SK-N-SH treated with all-trans-retinoic acid at 6 μM for 48 hours (cell line): ENCODE data around the gene GABBR2.

ENCODE experiments used
- ATAC-seq: fragments of 200-7000 bp; cut with Tn5 transposase; 3 replicates; pipeline ENCODE4 v1.9.1; 2020; ENCODE audit warnings: mild to moderate bottlenecking, moderate library complexity
- ARNTL ChIP-seq: fragments of 450-650 bp; formaldehyde crosslinking; IDR thresholded peaks from 2 replicates; pipeline ENCODE4 v1.5.0; 2020; ENCODE audit warnings: low read depth, mild to moderate bottlenecking, moderate library complexity, borderline replicate concordance
- BACH2 ChIP-seq: fragments of 250-450 bp; sonication (Bioruptor Pico); IDR thresholded peaks from 2 replicates; pipeline ENCODE4 v1.9.0; 2021; ENCODE audit warnings: mild to moderate bottlenecking, borderline replicate concordance
- CSDC2 ChIP-seq: fragments of 250-450 bp; sonication (Bioruptor Pico); IDR thresholded peaks from 2 replicates; pipeline ENCODE4 v1.5.0; 2020; ENCODE audit warnings: mild to moderate bottlenecking, moderate library complexity
- CSRNP3 ChIP-seq: fragments of 250-450 bp; sonication (Bioruptor Pico); IDR thresholded peaks from 2 replicates; pipeline ENCODE4 v1.5.1; 2021; ENCODE audit warnings: mild to moderate bottlenecking, moderate library complexity
- ESRRG ChIP-seq: fragments of 250-450 bp; sonication (Bioruptor Pico); IDR thresholded peaks from 2 replicates; pipeline ENCODE4 v1.6.1; 2021; ENCODE audit warnings: mild to moderate bottlenecking
- OSR1 ChIP-seq: fragments of 250-450 bp; sonication (Bioruptor Pico); IDR thresholded peaks from 2 replicates; pipeline ENCODE4 v1.8.0; 2022; ENCODE audit warnings: moderate library complexity, mild to moderate bottlenecking, inconsistent platforms
- POU6F1 ChIP-seq: fragments of 250-450 bp; sonication (Bioruptor Pico); IDR thresholded peaks from 2 replicates; pipeline ENCODE4 v1.8.0; 2021; ENCODE audit warnings: low read depth, mild to moderate bottlenecking, moderate library complexity, borderline replicate concordance
- PPARA ChIP-seq: fragments of 250-450 bp; sonication (Bioruptor Pico); IDR thresholded peaks from 2 replicates; pipeline ENCODE4 v1.5.0; 2020; ENCODE audit warnings: mild to moderate bottlenecking, borderline replicate concordance
- SNAI2 ChIP-seq: fragments of 250-450 bp; sonication (Bioruptor Pico); IDR thresholded peaks from 2 replicates; pipeline ENCODE4 v1.5.0; 2020; ENCODE audit warnings: mild to moderate bottlenecking, moderate library complexity
- TCF4 ChIP-seq: fragments of 250-450 bp; sonication (Bioruptor Pico); IDR thresholded peaks from 2 replicates; pipeline ENCODE4 v1.8.0; 2021; ENCODE audit warnings: mild to moderate bottlenecking, moderate library complexity, borderline replicate concordance
- TOX ChIP-seq: fragments of 250-450 bp; sonication (Bioruptor Pico); IDR thresholded peaks from 2 replicates; pipeline ENCODE4 v1.8.0; 2021; ENCODE audit warnings: mild to moderate bottlenecking, moderate library complexity, borderline replicate concordance
- ZC3H10 ChIP-seq: fragments of 250-450 bp; sonication (Bioruptor Pico); IDR thresholded peaks from 2 replicates; pipeline ENCODE4 v1.5.1; 2021; ENCODE audit warnings: mild to moderate bottlenecking, moderate library complexity
- ZFP3 ChIP-seq: fragments of 250-450 bp; sonication (Bioruptor Pico); IDR thresholded peaks from 2 replicates; pipeline ENCODE4 v1.5.0; 2020; ENCODE audit warnings: mild to moderate bottlenecking, moderate library complexity
- ZFP30 ChIP-seq: fragments of 450-650 bp; formaldehyde crosslinking; IDR thresholded peaks from 2 replicates; pipeline ENCODE4 v1.5.0; 2022; ENCODE audit warnings: mild to moderate bottlenecking, moderate library complexity
- ZNF565 ChIP-seq: fragments of 450-650 bp; formaldehyde crosslinking; conservative IDR thresholded peaks from 2 replicates; pipeline ENCODE4 v1.5.0; 2020; ENCODE audit warnings: low read depth, mild to moderate bottlenecking, moderate library complexity
- ZNF70 ChIP-seq: fragments of 450-650 bp; formaldehyde crosslinking; IDR thresholded peaks from 2 replicates; pipeline ENCODE4 v1.5.0; 2020; ENCODE audit warnings: mild to moderate bottlenecking, moderate library complexity
- TF ChIP-seq, protein P1 (sequence below): fragments of 250-450 bp; sonication (Bioruptor Pico); IDR thresholded peaks from 2 replicates; pipeline ENCODE4 v1.8.0; 2020; ENCODE audit warnings: mild to moderate bottlenecking, moderate library complexity, borderline replicate concordance
- TF ChIP-seq, protein P2 (sequence below): fragments of 250-450 bp; sonication (Bioruptor Pico); IDR thresholded peaks from 2 replicates; pipeline ENCODE4 v1.5.0; 2020; ENCODE audit warnings: mild to moderate bottlenecking, moderate library complexity
- TF ChIP-seq, protein P3 (sequence below): fragments of 250-450 bp; sonication (Bioruptor Pico); IDR thresholded peaks from 2 replicates; pipeline ENCODE4 v1.5.1; 2020; ENCODE audit warnings: low read depth, mild to moderate bottlenecking, moderate library complexity

The GABBR2 gene

GRCh38 chr9:98276907-98277469, 431.7 kb downstream of the GABBR2 start:
- no peak for ATAC-seq
- TF ChIP-seq ZFP30: no peak
- TF ChIP-seq, protein P1, sequence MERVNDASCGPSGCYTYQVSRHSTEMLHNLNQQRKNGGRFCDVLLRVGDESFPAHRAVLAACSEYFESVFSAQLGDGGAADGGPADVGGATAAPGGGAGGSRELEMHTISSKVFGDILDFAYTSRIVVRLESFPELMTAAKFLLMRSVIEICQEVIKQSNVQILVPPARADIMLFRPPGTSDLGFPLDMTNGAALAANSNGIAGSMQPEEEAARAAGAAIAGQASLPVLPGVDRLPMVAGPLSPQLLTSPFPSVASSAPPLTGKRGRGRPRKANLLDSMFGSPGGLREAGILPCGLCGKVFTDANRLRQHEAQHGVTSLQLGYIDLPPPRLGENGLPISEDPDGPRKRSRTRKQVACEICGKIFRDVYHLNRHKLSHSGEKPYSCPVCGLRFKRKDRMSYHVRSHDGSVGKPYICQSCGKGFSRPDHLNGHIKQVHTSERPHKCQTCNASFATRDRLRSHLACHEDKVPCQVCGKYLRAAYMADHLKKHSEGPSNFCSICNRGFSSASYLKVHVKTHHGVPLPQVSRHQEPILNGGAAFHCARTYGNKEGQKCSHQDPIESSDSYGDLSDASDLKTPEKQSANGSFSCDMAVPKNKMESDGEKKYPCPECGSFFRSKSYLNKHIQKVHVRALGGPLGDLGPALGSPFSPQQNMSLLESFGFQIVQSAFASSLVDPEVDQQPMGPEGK (CRISPR knock-in tag): no peak
- TF ChIP-seq PPARA: no peak
- no peak for TF ChIP-seq POU6F1

GRCh38 chr9:98275159-98275558, 433.6 kb downstream of the GABBR2 start:
- no peak for TF ChIP-seq CSRNP3 (CRISPR knock-in tag)
- no peak for TF ChIP-seq BACH2 (CRISPR knock-in tag)
- TF ChIP-seq SNAI2: no peak
- no peak for TF ChIP-seq TOX (CRISPR knock-in tag)
- TF ChIP-seq ZFP30: no peak
- TF ChIP-seq CSDC2: no peak
- TF ChIP-seq ZFP3 (CRISPR knock-in tag): no peak
- no peak for TF ChIP-seq OSR1 (CRISPR knock-in tag)
- TF ChIP-seq ZC3H10 (CRISPR knock-in tag): no peak
- no peak for TF ChIP-seq ZNF70
- TF ChIP-seq PPARA: no peak
- no peak for TF ChIP-seq POU6F1

GRCh38 chr9:98272083-98272482, 436.7 kb downstream of the GABBR2 start:
- no peak for ATAC-seq
- TF ChIP-seq BACH2 (CRISPR knock-in tag) (no peak), ZFP3 (CRISPR knock-in tag) (no peak), PPARA (no peak), ZNF565 (CRISPR knock-in tag) (no peak), TCF4 (CRISPR knock-in tag) (no peak), ARNTL (no peak), POU6F1 (no peak), CSRNP3 (CRISPR knock-in tag) (no peak), ESRRG (CRISPR knock-in tag) (no peak)
- TF ChIP-seq, protein P2, sequence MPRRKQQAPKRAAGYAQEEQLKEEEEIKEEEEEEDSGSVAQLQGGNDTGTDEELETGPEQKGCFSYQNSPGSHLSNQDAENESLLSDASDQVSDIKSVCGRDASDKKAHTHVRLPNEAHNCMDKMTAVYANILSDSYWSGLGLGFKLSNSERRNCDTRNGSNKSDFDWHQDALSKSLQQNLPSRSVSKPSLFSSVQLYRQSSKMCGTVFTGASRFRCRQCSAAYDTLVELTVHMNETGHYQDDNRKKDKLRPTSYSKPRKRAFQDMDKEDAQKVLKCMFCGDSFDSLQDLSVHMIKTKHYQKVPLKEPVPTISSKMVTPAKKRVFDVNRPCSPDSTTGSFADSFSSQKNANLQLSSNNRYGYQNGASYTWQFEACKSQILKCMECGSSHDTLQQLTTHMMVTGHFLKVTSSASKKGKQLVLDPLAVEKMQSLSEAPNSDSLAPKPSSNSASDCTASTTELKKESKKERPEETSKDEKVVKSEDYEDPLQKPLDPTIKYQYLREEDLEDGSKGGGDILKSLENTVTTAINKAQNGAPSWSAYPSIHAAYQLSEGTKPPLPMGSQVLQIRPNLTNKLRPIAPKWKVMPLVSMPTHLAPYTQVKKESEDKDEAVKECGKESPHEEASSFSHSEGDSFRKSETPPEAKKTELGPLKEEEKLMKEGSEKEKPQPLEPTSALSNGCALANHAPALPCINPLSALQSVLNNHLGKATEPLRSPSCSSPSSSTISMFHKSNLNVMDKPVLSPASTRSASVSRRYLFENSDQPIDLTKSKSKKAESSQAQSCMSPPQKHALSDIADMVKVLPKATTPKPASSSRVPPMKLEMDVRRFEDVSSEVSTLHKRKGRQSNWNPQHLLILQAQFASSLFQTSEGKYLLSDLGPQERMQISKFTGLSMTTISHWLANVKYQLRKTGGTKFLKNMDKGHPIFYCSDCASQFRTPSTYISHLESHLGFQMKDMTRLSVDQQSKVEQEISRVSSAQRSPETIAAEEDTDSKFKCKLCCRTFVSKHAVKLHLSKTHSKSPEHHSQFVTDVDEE: no peak
- TF ChIP-seq, protein P1 (CRISPR knock-in tag): no peak
- TF ChIP-seq, protein P3, sequence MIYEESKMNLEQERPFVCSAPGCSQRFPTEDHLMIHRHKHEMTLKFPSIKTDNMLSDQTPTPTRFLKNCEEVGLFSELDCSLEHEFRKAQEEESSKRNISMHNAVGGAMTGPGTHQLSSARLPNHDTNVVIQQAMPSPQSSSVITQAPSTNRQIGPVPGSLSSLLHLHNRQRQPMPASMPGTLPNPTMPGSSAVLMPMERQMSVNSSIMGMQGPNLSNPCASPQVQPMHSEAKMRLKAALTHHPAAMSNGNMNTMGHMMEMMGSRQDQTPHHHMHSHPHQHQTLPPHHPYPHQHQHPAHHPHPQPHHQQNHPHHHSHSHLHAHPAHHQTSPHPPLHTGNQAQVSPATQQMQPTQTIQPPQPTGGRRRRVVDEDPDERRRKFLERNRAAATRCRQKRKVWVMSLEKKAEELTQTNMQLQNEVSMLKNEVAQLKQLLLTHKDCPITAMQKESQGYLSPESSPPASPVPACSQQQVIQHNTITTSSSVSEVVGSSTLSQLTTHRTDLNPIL: no peak

More at GRCh38 chr9:98275159-98275558, 433.6 kb downstream of the GABBR2 start:
- no peak for ATAC-seq
